HepG2 (cell line): ENCODE data around the gene MEIOB. TPM values are rescaled to one million over a fixed set of nuclear protein-coding genes. Genes with fewer than 3 reads are reported as not detected.

Source experiments
- ATAC-seq: fragments of 200-7000 bp; cut with Tn5 transposase; 3 replicates; pipeline ENCODE4 v1.9.1; 2020; ENCODE audit warnings: mild to moderate bottlenecking, moderate library complexity
- BruUV-seq: library from RNA; stranded (reverse); fragments of 400-500 nt; replicated peaks from 2 replicates; lab custom pipeline; 2021; lab: Mats Ljungman, UMichigan
- CTCF ChIA-PET: fragments of 300-600 bp; formaldehyde crosslinking; extraction: SDS; loops from one replicate; lab custom pipeline; 2021; ENCODE audit warnings: low total read pairs, inconsistent platforms, low intra/inter-chr PET ratio; lab: Yijun Ruan, JAX
- POLR2A ChIA-PET: fragments of 350-600 bp; sonication (Branson Sonifier 250); formaldehyde crosslinking; loops from one replicate; lab custom pipeline; 2020; ENCODE audit warnings: antibody characterized with exemption, inconsistent platforms; lab: Yijun Ruan, JAX
- DNase-seq: peaks from one replicate; pipeline ENCODE4 v3.0.0-alpha.2; 2015; ENCODE audit warnings: low spot score
- FAIRE-seq: peaks from 3 replicates; lab custom pipeline; 2011; peaks lifted over from hg19 to GRCh38; lab: Jason Lieb, UNC
- H2AFZ ChIP-seq: one replicate; pipeline ENCODE4 v1.6.1; 2011; ENCODE audit warnings: low read length, inconsistent platforms
- H3K27ac ChIP-seq: fragments of 300-600 bp; 3 replicates; pipeline ENCODE4 v1.8.0; 2011; ENCODE audit warnings: mixed run types, mild to moderate bottlenecking, mixed read lengths, low read length, inconsistent platforms; ENCODE audit not compliant: insufficient read depth; ENCODE audit errors: extremely low read length
- H3K27me3 ChIP-seq, 2 experiments: fragments of 200-600 bp in 1 of 2; 2 replicates in 1 of 2; 3 replicates in 1 of 2; pipeline versions ENCODE4 v1.6.0 to v1.8.0; 2011; ENCODE audit warnings: low read length in 2 of 2, mild to moderate bottlenecking in 2 of 2, moderate library complexity in 2 of 2, inconsistent platforms in 1 of 2; ENCODE audit not compliant: insufficient read depth in 2 of 2, control insufficient read depth in 1 of 2
- H3K36me3 ChIP-seq, 2 experiments: fragments of 200-600 bp in 1 of 2; replicated peaks in 1 of 2; 2 replicates in 1 of 2; 3 replicates in 1 of 2; pipeline versions ENCODE4 v1.5.1 to v1.8.0; 2011; ENCODE audit warnings: low read length in 2 of 2, inconsistent platforms in 1 of 2; ENCODE audit not compliant: insufficient read depth in 2 of 2, control insufficient read depth in 1 of 2
- H3K4me1 ChIP-seq: 2 replicates; pipeline ENCODE4 v1.5.1; 2012; ENCODE audit warnings: low read length, inconsistent platforms; ENCODE audit not compliant: insufficient read depth
- H3K4me2 ChIP-seq: 2 replicates; pipeline ENCODE4 v1.6.0; 2011; ENCODE audit warnings: low read depth, low read length, inconsistent platforms
- H3K4me3 ChIP-seq, 3 experiments: fragments of 200-600 bp in 1 of 3; sonication (generic), shearing (Covaris generic) in 1 of 3; replicated peaks in 1 of 3; 2 replicates each; pipeline ENCODE4 v1.5.1; 2011 to 2016; ENCODE audit warnings: low read length in 3 of 3, inconsistent platforms in 2 of 3, low read depth in 2 of 3, mild to moderate bottlenecking in 2 of 3, control low read depth in 1 of 3, mixed read lengths in 1 of 3; ENCODE audit not compliant: insufficient read depth in 1 of 3
- H3K79me2 ChIP-seq: one replicate; pipeline ENCODE4 v1.6.1; 2011; ENCODE audit warnings: low read length, inconsistent platforms; ENCODE audit not compliant: insufficient read depth
- H3K9ac ChIP-seq: 2 replicates; pipeline ENCODE4 v1.6.0; 2011; ENCODE audit warnings: mild to moderate bottlenecking, low read depth, low read length, inconsistent platforms; ENCODE audit not compliant: insufficient read depth
- H3K9me3 ChIP-seq: 2 replicates; pipeline ENCODE4 v1.5.1; 2012; ENCODE audit warnings: mild to moderate bottlenecking, low read length
- H4K20me1 ChIP-seq: 2 replicates; pipeline ENCODE4 v1.6.0; 2011; ENCODE audit warnings: inconsistent platforms, mild to moderate bottlenecking, low read length, moderate library complexity; ENCODE audit not compliant: insufficient read depth
- DR1 ChIP-seq: sonication (generic); formaldehyde crosslinking; IDR thresholded peaks from 2 replicates; pipeline ENCODE4 v1.8.0; 2021; ENCODE audit warnings: mild to moderate bottlenecking, missing genetic modification reagents, inconsistent platforms
- GMEB1 ChIP-seq: sonication (generic); formaldehyde crosslinking; IDR thresholded peaks from 2 replicates; pipeline ENCODE4 v1.5.1; 2020; ENCODE audit warnings: missing genetic modification reagents, mild to moderate bottlenecking, borderline replicate concordance
- NFIB ChIP-seq: sonication (generic); formaldehyde crosslinking; IDR thresholded peaks from 2 replicates; pipeline ENCODE4 v1.9.0; 2021; ENCODE audit warnings: missing genetic modification reagents, mild to moderate bottlenecking, borderline replicate concordance
- NPAS2 ChIP-seq: sonication (generic); formaldehyde crosslinking; IDR thresholded peaks from 2 replicates; pipeline ENCODE4 v1.8.0; 2022; ENCODE audit warnings: mild to moderate bottlenecking, missing genetic modification reagents, borderline replicate concordance
- RBFOX2 ChIP-seq: fragments of 200-400 bp; formaldehyde crosslinking; IDR thresholded peaks from 2 replicates; pipeline ENCODE4 v1.6.1; 2017; ENCODE audit warnings: low read depth, mild to moderate bottlenecking, low read length
- SNAI1 ChIP-seq: sonication (generic); formaldehyde crosslinking; IDR thresholded peaks from 2 replicates; pipeline ENCODE4 v1.5.0; 2020; ENCODE audit warnings: mild to moderate bottlenecking, missing genetic modification reagents, borderline replicate concordance
- ZNF143 ChIP-seq: sonication (generic); formaldehyde crosslinking; IDR thresholded peaks from 2 replicates; pipeline ENCODE4 v1.4.0; 2020; ENCODE audit warnings: missing genetic modification reagents
- ZNF570 ChIP-seq: sonication (generic); formaldehyde crosslinking; IDR thresholded peaks from 2 replicates; pipeline ENCODE4 v1.4.0; 2020; ENCODE audit warnings: mild to moderate bottlenecking, missing genetic modification reagents, borderline replicate concordance
- ZNF629 ChIP-seq: sonication (generic); formaldehyde crosslinking; conservative IDR thresholded peaks from 2 replicates; pipeline ENCODE4 v1.5.0; 2020; ENCODE audit warnings: missing genetic modification reagents
- ZNF678 ChIP-seq: sonication (generic); formaldehyde crosslinking; IDR thresholded peaks from 2 replicates; pipeline ENCODE4 v1.4.0; 2020; ENCODE audit warnings: mild to moderate bottlenecking, missing genetic modification reagents
- ZNF720 ChIP-seq: sonication (generic); formaldehyde crosslinking; IDR thresholded peaks from 2 replicates; pipeline ENCODE4 v1.4.0; 2020; ENCODE audit warnings: missing genetic modification reagents
- WGBS: methylation state at CpG from one replicate; pipeline ENCODE4 v1.1.6; 2017; ENCODE audit warnings: low lambda C conversion rate; 5-methylcytosine and 5-hydroxymethylcytosine counted together
- in situ Hi-C: cut with HindIII; loops from 2 replicates; pipeline ENCODE4 v1.10.0; 2017; ENCODE audit warnings: low pct_unique_long_range_greater_than_20kb; ENCODE audit not compliant: extremely low pct_ligation_motif_present
- intact Hi-C: fragments of 100-400 bp; cut with micrococcal nuclease; formaldehyde crosslinking; loops from one replicate; pipeline ENCODE4 v1.10.0; 2022; ENCODE audit not compliant: unreplicated experiment
- polyA plus RNA-seq, 8 experiments: library from polyadenylated mRNA; depleted of rRNA in 3 of 8; stranded (reverse) in 7 of 8; unstranded in 1 of 8; fragments of >200 nt; fragmentation: Illumina TruSeq in 4 of 8; extraction: Trizol in 4 of 8; gene quantifications; 2 replicates each; pipeline versions ENCODE4 v1.2.1 to v1.2.3, GENCODE V29; 2011 to 2016; ENCODE audit warnings: low read depth in 4 of 8, missing spikeins in 1 of 8, mixed read lengths in 1 of 8; ENCODE audit not compliant: insufficient read depth in 1 of 8
- total RNA-seq, 5 experiments: library from RNA; depleted of rRNA; stranded (reverse); fragments of >200 nt; fragmentation: Illumina TruSeq; extraction: Trizol; gene quantifications; 2 replicates each; pipeline ENCODE4 v1.2.3, GENCODE V29; 2016; ENCODE audit warnings: low read depth in 1 of 5

MEIOB gene
- total and polyA plus RNA-seq, 2 of the 13 experiments (the other 11 are each of a cell fraction or from before 2014, with no cell fraction given), result 0.17 TPM; not detected in 1

- intact Hi-C loops (loop anchor here (5.0 kb wide), 1 partner anchor 38 kb away; the partner anchor contains the start of genes EME2, MRPS34 and NME3), in situ Hi-C loops (no loop called here)
- H3K4me1 ChIP-seq, result peaks cover 10% of the 10 kb centered on the region
- 100% methylated on average over 8 of the region's 16 CpGs for WGBS
- DNase-seq (no peak), FAIRE-seq (no peak), ATAC-seq (no peak)
- 0 out of 2 replicates have a peak, but pooled peaks have one; percentile 30 for TF ChIP-seq RBFOX2
- TF ChIP-seq NFIB, result no peak
- no peak for TF ChIP-seq SNAI1
- no peak for TF ChIP-seq NPAS2 (CRISPR knock-in tag)
- TF ChIP-seq GMEB1, result no peak
- no peak for TF ChIP-seq DR1
- H4K20me1 ChIP-seq, result peaks cover 5% of the 10 kb centered on the region; the same call in 1 of the 2 replicates
- POLR2A ChIA-PET, result no interaction called here
- H3K36me3 ChIP-seq, result peaks cover 11 to 31% of the 10 kb centered on the region in 2 experiments; a peak in 4 of 5 replicates
- CTCF ChIA-PET, result no interaction called here
- no peak overlapping the region for H3K4me2 ChIP-seq
- H3K4me3 ChIP-seq, result no peak overlapping the region
- no peaks in the 10 kb centered on the region for H3K27me3 ChIP-seq
- no TSS peak for BruUV-seq
- H3K27ac ChIP-seq, result no peak overlapping the region
- no peaks in the 10 kb centered on the region for H3K9me3 ChIP-seq
- no peak overlapping the region for H2AFZ ChIP-seq
- H3K9ac ChIP-seq, result no peak overlapping the region
- no peaks in the 10 kb centered on the region for H3K79me2 ChIP-seq
Measured at GRCh38 chr16:1810536-1810935, 61.4 kb downstream of the MEIOB start.

DNA sequence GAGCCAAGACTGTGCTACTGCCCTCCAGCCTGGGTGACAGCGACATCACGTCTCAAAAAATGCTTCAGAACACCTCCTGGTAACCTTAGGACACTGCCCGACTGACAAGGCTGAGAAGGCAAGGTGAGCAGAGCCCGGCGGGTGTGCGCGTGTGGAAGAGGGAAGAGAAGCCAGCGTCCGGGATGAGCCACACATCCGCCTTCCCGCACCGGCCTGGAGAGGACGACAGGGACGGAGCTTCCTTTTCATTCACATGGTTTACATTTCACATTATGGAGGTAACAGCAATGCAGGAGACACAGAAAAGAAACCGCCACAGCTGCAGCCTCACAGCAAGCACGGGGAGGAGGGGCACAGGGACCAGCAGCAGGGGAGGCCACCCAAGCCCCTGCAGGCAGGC lies 61.9 kb downstream of the MEIOB start:
- Histone ChIP-seq H4K20me1 (peaks cover 5% of the 10 kb centered on the region; the same call in 1 of the 2 replicates), H3K79me2 (no peaks in the 10 kb centered on the region), H3K36me3 (peaks cover 11 to 27% of the 10 kb centered on the region in 2 experiments; a peak in 4 of 5 replicates), H3K4me1 (peaks cover 10% of the 10 kb centered on the region), H3K27ac (no peak overlapping the region), H3K9ac (no peak overlapping the region), H3K9me3 (no peaks in the 10 kb centered on the region), H3K4me2 (no peak overlapping the region), H3K4me3 (no peak overlapping the region), H2AFZ (no peak overlapping the region), H3K27me3 (no peaks in the 10 kb centered on the region)
- WGBS, result 95% methylated on average over 16 of the region's 16 CpGs
- in situ Hi-C loops (no loop called here), intact Hi-C loops (loop anchor here (5.0 kb wide), 1 partner anchor 38 kb away; the partner anchor contains the start of genes EME2, MRPS34 and NME3)
- FAIRE-seq, result no peak
- DNase-seq, result no peak
- BruUV-seq, result no TSS peak
- CTCF ChIA-PET, result no interaction called here
- POLR2A ChIA-PET, result no interaction called here
- ATAC-seq, result no peak
- TF ChIP-seq ZNF143 (no peak), ZNF629 (CRISPR knock-in tag) (no peak), ZNF720 (no peak), ZNF678 (CRISPR knock-in tag) (no peak), ZNF570 (no peak)
